ENCODE results near the gene CD99.

GRCh38 chrX:2697306-2697705 lies 6.2 kb downstream of the CD99 start:
- TF ChIP-seq EZH2 (IDR thresholded peaks at IDR 0.05; ENCODE audit: insufficient read depth, poor library complexity, severe bottlenecking) (no peak), EZH2phosphoT487 (IDR thresholded peaks at IDR 0.05; ENCODE audit: insufficient read depth, low read depth) (no peak)

Data from GM23248 (cell line).